ENCODE data around the gene LRRC56. TPM values are rescaled to one million over a fixed set of nuclear protein-coding genes. Genes with fewer than 3 reads are reported as not detected.

LRRC56 gene
- total and polyA plus RNA-seq, 2 of the 13 experiments (the other 11 are each of a cell fraction or from before 2014, with no cell fraction given): 0.11 to 0.29 TPM

DNA sequence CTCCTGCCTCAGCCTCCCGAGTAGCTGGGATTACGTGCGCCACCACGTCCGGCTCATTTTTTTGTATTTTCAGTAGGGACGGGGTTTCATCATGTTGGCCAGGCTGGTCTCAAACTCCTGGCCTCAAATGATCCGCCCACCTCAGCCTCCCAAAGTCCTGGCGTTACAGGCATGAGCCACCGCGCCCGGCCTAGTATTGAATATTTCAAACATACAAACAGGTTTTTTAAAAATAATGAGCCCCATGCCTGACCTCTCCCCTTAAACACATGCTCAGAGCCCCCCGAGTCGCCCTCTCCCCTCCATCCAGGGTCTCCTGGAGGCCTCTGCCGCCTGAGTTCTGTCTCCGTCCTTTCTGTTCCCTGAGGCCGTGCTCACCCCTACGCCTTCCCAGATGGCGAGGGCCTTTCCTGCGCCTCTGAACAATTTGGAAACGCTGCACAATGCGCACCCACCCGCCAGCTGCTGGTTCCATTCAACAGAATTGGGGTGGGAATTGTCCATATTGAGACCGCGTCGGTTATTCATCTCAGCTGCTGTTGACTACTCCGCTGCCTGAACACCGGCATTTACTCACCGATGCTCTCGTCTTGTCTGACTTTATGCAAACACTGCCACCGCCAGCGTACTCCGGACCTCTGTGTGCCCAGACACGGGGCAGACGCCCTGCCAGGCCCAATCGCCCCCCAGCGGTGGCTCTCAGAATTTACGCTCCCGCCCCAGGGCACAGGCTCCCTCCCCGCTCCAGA is 16.7 kb upstream of the LRRC56 start (continued):
- TF ChIP-seq TAF15 (IDR thresholded peaks at IDR 0.05; ENCODE audit: low read depth, low read length, poor library complexity, severe bottlenecking) (no peak), FOXA1 (IDR thresholded peaks at IDR 0.05) (no peak), FOXA1 (CRISPR knock-in tag; IDR thresholded peaks at IDR 0.05) (0 out of 2 replicates have a peak, but pooled peaks have one; percentile 17), HDAC1 (CRISPR knock-in tag; IDR thresholded peaks at IDR 0.05) (no peak), ZNF17 (CRISPR knock-in tag; IDR thresholded peaks at IDR 0.05) (no peak), TMF1 (CRISPR knock-in tag; IDR thresholded peaks at IDR 0.05; ENCODE audit: low read depth) (no peak), SNAPC2 (CRISPR knock-in tag; IDR thresholded peaks at IDR 0.05) (no peak), FIP1L1 (IDR thresholded peaks at IDR 0.05; ENCODE audit: borderline replicate concordance, insufficient read depth, low read depth, low read length) (no peak), ZFP36 (IDR thresholded peaks at IDR 0.05; ENCODE audit: borderline replicate concordance, low read depth, low read length, partially characterized antibody) (no peak), ZNF780A (CRISPR knock-in tag; IDR thresholded peaks at IDR 0.05) (no peak), MIER2 (CRISPR knock-in tag; IDR thresholded peaks at IDR 0.05) (no peak), ZNF737 (CRISPR knock-in tag; IDR thresholded peaks at IDR 0.05; ENCODE audit: borderline replicate concordance) (no peak), ZNF724P (CRISPR knock-in tag; IDR thresholded peaks at IDR 0.05; ENCODE audit: borderline replicate concordance) (no peak), CEBPB (IDR thresholded peaks at IDR 0.05; ENCODE audit: borderline replicate concordance, low read depth, low read length) (no peak), ARNTL (CRISPR knock-in tag; IDR thresholded peaks at IDR 0.05) (no peak), CAMTA2 (CRISPR knock-in tag; IDR thresholded peaks at IDR 0.05; ENCODE audit: borderline replicate concordance) (no peak), RARA (CRISPR knock-in tag; IDR thresholded peaks at IDR 0.05) (no peak)
- TF ChIP-seq, protein P1, sequence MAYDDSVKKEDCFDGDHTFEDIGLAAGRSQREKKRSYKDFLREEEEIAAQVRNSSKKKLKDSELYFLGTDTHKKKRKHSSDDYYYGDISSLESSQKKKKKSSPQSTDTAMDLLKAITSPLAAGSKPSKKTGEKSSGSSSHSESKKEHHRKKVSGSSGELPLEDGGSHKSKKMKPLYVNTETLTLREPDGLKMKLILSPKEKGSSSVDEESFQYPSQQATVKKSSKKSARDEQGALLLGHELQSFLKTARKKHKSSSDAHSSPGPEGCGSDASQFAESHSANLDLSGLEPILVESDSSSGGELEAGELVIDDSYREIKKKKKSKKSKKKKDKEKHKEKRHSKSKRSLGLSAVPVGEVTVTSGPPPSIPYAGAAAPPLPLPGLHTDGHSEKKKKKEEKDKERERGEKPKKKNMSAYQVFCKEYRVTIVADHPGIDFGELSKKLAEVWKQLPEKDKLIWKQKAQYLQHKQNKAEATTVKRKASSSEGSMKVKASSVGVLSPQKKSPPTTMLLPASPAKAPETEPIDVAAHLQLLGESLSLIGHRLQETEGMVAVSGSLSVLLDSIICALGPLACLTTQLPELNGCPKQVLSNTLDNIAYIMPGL (CRISPR knock-in tag; IDR thresholded peaks at IDR 0.05; ENCODE audit: borderline replicate concordance in 1 of 2, low read depth in 1 of 2): peak; percentile 60 to 66; a peak in 3 of 4 replicates
- TF ChIP-seq, protein P2, sequence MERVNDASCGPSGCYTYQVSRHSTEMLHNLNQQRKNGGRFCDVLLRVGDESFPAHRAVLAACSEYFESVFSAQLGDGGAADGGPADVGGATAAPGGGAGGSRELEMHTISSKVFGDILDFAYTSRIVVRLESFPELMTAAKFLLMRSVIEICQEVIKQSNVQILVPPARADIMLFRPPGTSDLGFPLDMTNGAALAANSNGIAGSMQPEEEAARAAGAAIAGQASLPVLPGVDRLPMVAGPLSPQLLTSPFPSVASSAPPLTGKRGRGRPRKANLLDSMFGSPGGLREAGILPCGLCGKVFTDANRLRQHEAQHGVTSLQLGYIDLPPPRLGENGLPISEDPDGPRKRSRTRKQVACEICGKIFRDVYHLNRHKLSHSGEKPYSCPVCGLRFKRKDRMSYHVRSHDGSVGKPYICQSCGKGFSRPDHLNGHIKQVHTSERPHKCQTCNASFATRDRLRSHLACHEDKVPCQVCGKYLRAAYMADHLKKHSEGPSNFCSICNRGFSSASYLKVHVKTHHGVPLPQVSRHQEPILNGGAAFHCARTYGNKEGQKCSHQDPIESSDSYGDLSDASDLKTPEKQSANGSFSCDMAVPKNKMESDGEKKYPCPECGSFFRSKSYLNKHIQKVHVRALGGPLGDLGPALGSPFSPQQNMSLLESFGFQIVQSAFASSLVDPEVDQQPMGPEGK (CRISPR knock-in tag; IDR thresholded peaks at IDR 0.05): 0 out of 2 replicates have a peak, but pooled peaks have one; percentile 48
- TF ChIP-seq, protein P3, sequence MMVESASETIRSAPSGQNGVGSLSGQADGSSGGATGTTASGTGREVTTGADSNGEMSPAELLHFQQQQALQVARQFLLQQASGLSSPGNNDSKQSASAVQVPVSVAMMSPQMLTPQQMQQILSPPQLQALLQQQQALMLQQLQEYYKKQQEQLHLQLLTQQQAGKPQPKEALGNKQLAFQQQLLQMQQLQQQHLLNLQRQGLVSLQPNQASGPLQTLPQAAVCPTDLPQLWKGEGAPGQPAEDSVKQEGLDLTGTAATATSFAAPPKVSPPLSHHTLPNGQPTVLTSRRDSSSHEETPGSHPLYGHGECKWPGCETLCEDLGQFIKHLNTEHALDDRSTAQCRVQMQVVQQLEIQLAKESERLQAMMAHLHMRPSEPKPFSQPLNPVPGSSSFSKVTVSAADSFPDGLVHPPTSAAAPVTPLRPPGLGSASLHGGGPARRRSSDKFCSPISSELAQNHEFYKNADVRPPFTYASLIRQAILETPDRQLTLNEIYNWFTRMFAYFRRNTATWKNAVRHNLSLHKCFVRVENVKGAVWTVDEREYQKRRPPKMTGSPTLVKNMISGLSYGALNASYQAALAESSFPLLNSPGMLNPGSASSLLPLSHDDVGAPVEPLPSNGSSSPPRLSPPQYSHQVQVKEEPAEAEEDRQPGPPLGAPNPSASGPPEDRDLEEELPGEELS (CRISPR knock-in tag; IDR thresholded peaks at IDR 0.05): peak; percentile 38; the same call in 1 of the 2 replicates
- TF ChIP-seq, protein P4, sequence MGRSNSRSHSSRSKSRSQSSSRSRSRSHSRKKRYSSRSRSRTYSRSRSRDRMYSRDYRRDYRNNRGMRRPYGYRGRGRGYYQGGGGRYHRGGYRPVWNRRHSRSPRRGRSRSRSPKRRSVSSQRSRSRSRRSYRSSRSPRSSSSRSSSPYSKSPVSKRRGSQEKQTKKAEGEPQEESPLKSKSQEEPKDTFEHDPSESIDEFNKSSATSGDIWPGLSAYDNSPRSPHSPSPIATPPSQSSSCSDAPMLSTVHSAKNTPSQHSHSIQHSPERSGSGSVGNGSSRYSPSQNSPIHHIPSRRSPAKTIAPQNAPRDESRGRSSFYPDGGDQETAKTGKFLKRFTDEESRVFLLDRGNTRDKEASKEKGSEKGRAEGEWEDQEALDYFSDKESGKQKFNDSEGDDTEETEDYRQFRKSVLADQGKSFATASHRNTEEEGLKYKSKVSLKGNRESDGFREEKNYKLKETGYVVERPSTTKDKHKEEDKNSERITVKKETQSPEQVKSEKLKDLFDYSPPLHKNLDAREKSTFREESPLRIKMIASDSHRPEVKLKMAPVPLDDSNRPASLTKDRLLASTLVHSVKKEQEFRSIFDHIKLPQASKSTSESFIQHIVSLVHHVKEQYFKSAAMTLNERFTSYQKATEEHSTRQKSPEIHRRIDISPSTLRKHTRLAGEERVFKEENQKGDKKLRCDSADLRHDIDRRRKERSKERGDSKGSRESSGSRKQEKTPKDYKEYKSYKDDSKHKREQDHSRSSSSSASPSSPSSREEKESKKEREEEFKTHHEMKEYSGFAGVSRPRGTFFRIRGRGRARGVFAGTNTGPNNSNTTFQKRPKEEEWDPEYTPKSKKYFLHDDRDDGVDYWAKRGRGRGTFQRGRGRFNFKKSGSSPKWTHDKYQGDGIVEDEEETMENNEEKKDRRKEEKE (IDR thresholded peaks at IDR 0.05): no peak
